ENCODE results near the gene WAS. TPM values are rescaled to one million over a fixed set of nuclear protein-coding genes. Genes with fewer than 3 reads are reported as not detected.

WAS gene
- 165 TPM for total RNA-seq (2013)
- polyA plus RNA-seq (100 to 1,000 TPM in 1 of 3 donors, 10 to 100 TPM in 2; 22.8 to 159 (median 38.0) TPM), polyA minus RNA-seq (149 and 190 TPM in 2 replicates), total RNA-seq (14.3 to 126 (median 64.0) reads per million in 11 experiments)

- H3K27me3 Mint-ChIP-seq (ENCODE audit: low read depth in 3 of 3): peaks cover 0 to 10% (median 0%) of the 10 kb centered on the region in 3 donors
- Histone ChIP-seq H3K9me3 (replicated peaks in 1 of 2; ENCODE audit: control insufficient read depth in 1 of 2, insufficient read depth in 1 of 2, low read length in 2 of 2) (no peaks in the 10 kb centered on the region), H3K4me1 (ENCODE audit: control insufficient read depth in 1 of 2, insufficient read depth in 2 of 2, low read length in 2 of 2) (peaks cover 70 to 92% of the 10 kb centered on the region in 2 donors), H3K9ac (ENCODE audit: insufficient read depth, low read length, poor library complexity, severe bottlenecking) (peak within 1 kb of the TSS; percentile 75), H2AFZ (ENCODE audit: insufficient read depth, low read depth, low read length, poor library complexity, severe bottlenecking) (peak within 1 kb of the TSS; percentile 26), H4K20me1 (ENCODE audit: insufficient read depth, low read length) (peaks cover 19% of the 10 kb centered on the region), H3K36me3 (replicated peaks in 1 of 2; ENCODE audit: control insufficient read depth in 1 of 2, insufficient read depth in 2 of 2, low read length in 2 of 2) (peaks cover 25 to 33% of the 10 kb centered on the region in 2 donors), H3K79me2 (ENCODE audit: insufficient read depth, low read length) (peaks cover 59% of the 10 kb centered on the region), H3K27ac (ENCODE audit: low read depth in 1 of 2, low read length in 2 of 2) (peak within 1 kb of the TSS; percentile 98 to 99), H3K27me3 (ENCODE audit: control insufficient read depth in 2 of 2, insufficient read depth in 2 of 2, low read length in 2 of 2) (no peaks in the 10 kb centered on the region), H3K4me2 (replicated peaks; ENCODE audit: extremely low read depth, low read length, poor library complexity, severe bottlenecking) (peak within 1 kb of the TSS; percentile 78), H3K4me3 (replicated peaks in 1 of 3; ENCODE audit: low read depth in 2 of 3, low read length in 3 of 3) (peak within 1 kb of the TSS; percentile 59 to 91 (median 84))
- 0% methylated on average over 3 of the region's 13 CpGs for WGBS (ENCODE audit: insufficient coverage)
- peaks cover 0 to 4% (median 2%) of the 10 kb centered on the region in 7 donors for H3K9me3 Mint-ChIP-seq
- peak within 1 kb of the TSS; percentile 94 to 95 for H3K4me3 Mint-ChIP-seq
- intact Hi-C loops (cut with micrococcal nuclease): loop anchor here in 1 of 2 donors (10.0 kb wide), 1 partner anchor 231 kb away; the partner anchor contains the start of genes PIM2 and SLC35A2
- peak; percentile 78 to 84 (median 81) for DNase-seq
- peak within 1 kb of the TSS; percentile 94 to 99 (median 97) for H3K27ac Mint-ChIP-seq
- no peak for TF ChIP-seq CTCF (IDR thresholded peaks at IDR 0.05)
- peaks cover 71% of the 10 kb centered on the region for H3K4me1 Mint-ChIP-seq
- H3K36me3 Mint-ChIP-seq: peaks cover 40% of the 10 kb centered on the region in 2 donors
These were observed at the start of gene WAS for GRCh38 chrX:48683411-48683982. Gene WAS (plus strand): TSS chrX:48683799. CDS start chrX:48683854, 55 bp downstream.

- no peak overlapping the region for H3K4me2 ChIP-seq (replicated peaks; ENCODE audit: extremely low read depth, low read length, poor library complexity, severe bottlenecking)
- no peak overlapping the region for H3K4me3 ChIP-seq (replicated peaks in 1 of 3; ENCODE audit: low read depth in 2 of 3, low read length in 3 of 3)
- H3K9ac ChIP-seq (ENCODE audit: insufficient read depth, low read length, poor library complexity, severe bottlenecking): no peak overlapping the region
- H3K36me3 ChIP-seq (replicated peaks in 1 of 2; ENCODE audit: control insufficient read depth in 1 of 2, insufficient read depth in 2 of 2, low read length in 2 of 2): no peaks in the 10 kb centered on the region
- no CpG with 5 or more reads among the region's 1 CpG for WGBS (ENCODE audit: insufficient coverage)
- Mint-ChIP-seq H3K9me3 (peaks cover 0 to 3% (median 0%) of the 10 kb centered on the region in 7 donors), H3K27ac (peak overlapping the region in 1 of 7 donors; percentile 47), H3K27me3 (ENCODE audit: low read depth in 3 of 3) (peaks cover 0 to 6% (median 0%) of the 10 kb centered on the region in 3 donors), H3K4me1 (peaks cover 6% of the 10 kb centered on the region), H3K36me3 (no peaks in the 10 kb centered on the region), H3K4me3 (no peak overlapping the region)
- H2AFZ ChIP-seq (ENCODE audit: insufficient read depth, low read depth, low read length, poor library complexity, severe bottlenecking): no peak overlapping the region
- H3K4me1 ChIP-seq (ENCODE audit: control insufficient read depth in 1 of 2, insufficient read depth in 2 of 2, low read length in 2 of 2): peaks cover 8 to 10% of the 10 kb centered on the region in 2 donors
- H4K20me1 ChIP-seq (ENCODE audit: insufficient read depth, low read length): no peaks in the 10 kb centered on the region
- intact Hi-C loops (cut with micrococcal nuclease): no loop called here
- no peak overlapping the region for H3K27ac ChIP-seq (ENCODE audit: low read depth in 1 of 2, low read length in 2 of 2)
- no peaks in the 10 kb centered on the region for H3K79me2 ChIP-seq (ENCODE audit: insufficient read depth, low read length)
- no peak for DNase-seq
- no peaks in the 10 kb centered on the region for H3K27me3 ChIP-seq (ENCODE audit: control insufficient read depth in 2 of 2, insufficient read depth in 2 of 2, low read length in 2 of 2)
- H3K9me3 ChIP-seq (replicated peaks in 1 of 2; ENCODE audit: control insufficient read depth in 1 of 2, insufficient read depth in 1 of 2, low read length in 2 of 2): no peaks in the 10 kb centered on the region
- TF ChIP-seq CTCF (IDR thresholded peaks at IDR 0.05): no peak
These were observed 47.3 kb upstream of the WAS start for GRCh38 chrX:48636301-48636700.

Data from CD14-positive monocyte (primary cell).